GM19035 (cell line): Measurements from ENCODE around the gene PTX4.
"Not testable (repeated sequence)": the region's sequence is repeated elsewhere in the genome, so short reads cannot be mapped to it uniquely, and the experiment has no call there.

Experiments used
- ATAC-seq: cut with Tn5 transposase; IDR thresholded peaks from one replicate; pipeline ENCODE4 v1.9.1; 2021; ENCODE audit not compliant: unreplicated experiment

PTX4 gene

DNA sequence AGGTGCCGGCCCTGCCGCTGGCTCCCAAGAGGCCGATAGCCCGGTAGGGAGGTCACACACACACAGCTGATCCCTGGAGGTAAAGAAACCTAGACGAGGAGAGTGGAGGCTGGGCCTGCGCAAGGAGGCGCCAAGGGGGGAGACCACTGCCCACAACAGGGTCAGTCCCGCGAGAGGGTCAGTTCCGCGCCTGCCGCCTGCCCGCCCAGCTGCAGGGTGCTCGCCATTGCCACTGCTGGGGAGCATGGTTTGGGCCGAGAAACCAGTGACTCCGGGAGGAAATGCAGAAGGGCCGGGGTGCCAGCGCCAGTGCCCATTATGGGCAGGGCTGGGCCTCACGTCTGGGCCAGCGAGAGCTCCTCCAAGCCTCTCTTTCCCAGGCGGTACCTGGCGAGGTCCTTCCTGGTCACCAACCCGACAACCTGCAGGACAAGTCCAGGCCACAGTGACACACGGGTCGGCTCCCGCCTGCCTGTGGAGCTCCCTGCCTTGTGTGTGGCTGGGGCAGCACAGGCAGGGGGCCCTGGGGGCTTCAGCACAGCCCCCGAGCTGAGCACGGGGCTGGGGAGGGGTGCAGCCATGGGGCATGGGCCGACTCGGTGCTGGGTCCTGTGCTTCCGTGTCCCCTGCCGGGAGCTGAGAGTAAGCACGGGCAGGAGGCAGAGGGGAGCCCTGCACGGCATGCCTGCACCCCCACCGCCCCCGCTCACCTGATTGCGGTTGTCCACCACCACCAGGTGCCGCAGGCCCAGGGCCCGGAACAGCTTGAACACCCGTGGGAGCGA, 42.3 kb downstream of the PTX4 start:
- no peak for ATAC-seq

DNA sequence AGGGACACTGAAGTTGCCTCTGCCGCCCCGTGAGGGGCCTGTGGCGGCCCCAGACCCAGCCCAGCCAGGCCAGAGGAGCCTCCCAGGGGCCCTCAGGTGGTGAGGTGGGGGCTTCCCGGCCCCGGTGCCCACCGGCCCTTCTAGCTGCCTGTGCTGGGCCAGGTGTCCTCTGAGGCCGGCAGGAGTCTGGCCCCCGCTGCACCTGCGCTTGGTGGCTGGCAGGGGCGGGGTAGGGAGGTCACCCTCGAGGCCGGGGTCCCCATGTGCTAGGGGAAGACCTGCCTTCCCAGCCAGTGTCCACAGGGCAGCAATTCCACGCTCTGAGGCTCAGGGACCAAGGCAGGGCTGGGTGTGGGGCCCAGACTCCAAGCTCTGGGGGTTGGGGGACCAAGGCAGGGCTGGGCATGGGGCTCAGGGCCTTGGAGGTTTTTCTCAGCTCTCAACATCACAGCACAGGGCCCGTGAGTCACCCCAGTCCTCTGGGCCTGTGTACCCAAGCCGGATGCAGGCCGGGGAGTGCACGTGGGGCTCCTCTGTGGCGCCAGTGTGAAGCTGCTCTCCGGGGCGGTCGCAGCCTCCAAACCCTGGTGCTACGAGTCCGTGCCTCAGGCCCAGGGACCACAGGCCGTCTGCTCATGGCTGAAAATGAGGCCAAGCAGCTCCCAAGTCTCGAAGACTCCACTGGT, 43.1 kb downstream of the PTX4 start:
- ATAC-seq, result no peak

DNA sequence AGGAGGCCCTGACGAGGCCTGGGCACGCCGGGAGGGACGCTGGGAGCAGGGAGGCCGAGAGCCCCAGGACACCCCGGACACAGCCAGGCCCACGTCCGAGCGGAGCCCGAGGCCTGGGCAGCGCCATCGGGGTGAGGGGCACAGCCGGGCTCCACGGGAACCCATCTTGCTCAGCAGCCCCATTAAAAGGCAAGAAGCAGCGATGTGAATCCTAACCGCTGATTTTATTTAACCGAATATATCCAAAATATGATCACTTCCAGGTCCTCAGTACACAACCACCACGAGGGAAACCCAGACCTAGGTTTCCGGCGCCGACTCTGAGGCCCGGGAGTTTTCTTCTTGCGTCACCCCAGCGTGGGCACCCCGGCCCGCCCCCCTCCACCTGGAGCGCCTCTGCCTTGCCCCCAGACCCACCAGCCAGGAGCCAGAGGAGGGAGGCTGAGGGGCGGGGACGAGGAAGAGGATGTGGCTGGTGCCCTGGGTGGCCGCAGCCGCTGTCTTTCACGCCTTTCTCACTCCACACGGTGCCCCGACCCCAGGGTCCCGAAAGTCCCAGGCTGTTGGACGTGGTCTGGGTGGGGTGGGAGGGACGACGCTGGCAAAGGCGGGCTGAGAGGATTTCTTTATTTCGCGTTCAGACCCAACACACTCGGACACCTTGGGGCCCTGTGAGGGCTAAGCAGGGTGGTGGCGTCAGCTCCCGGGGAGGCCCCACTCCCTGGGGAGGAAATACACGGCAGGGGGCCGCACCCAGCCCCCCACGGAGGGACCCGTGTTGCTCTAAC, 43.8 kb downstream of the PTX4 start:
- ATAC-seq, result no peak

DNA sequence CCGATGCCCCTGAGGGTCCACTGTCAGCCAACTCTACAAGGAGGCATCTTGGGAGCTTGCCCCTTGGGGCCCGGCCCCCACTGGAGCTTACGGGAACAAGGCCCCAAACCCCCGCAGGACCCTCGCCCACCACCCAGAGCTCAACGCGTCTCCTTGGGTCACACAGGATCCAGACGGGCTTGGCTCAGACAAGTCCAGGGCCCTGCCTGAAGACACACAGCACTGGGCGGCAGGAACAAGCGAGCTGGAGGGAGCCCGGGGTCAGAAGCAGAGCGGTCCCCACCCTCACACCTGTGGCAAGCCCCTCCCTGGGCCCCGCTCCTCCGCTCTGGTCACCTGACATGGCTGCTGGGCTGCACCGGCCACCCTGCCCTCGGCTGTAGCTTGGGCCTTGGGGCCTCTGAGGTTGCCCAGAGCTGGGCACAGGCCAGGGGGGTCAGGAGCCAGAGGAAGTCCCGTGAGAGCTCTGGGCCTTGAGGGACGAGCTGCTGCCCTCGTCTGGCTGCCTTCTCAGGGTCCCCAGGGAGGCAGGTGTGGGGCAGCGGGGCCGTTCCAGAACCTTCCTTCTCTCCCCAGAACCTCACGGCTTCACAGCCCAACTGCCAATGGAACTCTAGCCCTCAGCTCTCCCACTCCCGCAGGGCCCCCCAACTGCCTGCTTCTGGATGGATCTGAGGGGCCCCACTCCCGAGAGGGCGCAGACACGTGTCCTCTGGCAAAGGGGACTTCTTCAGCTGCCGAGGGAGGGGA, 44.6 kb downstream of the PTX4 start, which contains the start of gene CCDC154:
Gene CCDC154 (minus strand): TSS at position 577 of the 750 bp plus-strand sequence. CDS start 234 bp downstream, at position 343.
- no peak for ATAC-seq

DNA sequence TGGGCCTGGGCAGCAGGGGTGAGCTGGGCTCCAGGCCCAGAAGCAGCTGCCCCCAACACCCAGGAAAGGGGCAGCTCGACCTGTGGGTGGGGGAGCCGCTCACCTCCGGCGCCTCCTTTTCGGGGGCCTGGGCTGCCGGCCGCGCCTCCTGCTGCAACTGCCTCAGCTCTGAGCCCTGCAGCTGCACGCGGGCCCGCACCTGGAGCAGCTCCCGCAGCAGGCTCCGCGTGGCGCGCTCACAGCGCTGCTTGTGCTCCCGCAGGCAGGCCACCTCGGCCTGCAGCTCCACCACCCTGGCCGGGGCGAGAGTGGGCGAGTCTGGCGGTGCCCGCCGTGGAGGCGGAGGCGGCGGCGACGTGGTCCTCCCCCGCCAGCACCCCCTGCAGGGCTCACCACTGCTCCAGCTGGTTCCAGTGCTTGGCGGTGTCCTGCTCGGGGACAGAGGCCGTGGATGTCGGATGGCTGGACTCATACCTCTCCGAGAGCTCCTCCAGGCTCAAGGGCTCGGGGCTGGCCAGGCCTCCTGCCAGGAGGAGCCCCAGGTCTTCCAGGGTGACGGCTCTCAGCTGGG, 45.3 kb downstream of the PTX4 start:
- ATAC-seq, result no peak

DNA sequence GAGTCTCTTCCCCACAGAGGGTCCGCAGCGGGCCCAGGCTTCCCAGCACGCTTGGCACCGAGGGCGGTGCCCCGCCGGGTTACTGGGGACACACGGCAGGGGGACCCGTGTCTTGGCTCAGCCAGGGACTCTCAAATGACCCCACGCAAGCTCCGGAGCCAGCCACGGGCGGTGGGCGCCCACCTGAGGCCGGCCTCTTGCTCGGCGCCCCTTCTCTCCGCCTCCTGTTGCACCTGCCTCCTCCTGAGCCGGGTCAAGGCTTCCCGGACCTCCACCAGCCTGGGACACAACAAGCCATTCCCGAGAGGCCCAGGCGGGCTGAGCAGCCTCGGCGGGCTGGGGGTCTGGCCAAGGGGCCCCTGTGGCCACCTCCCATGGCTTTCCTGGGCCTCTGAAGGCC, 46.0 kb downstream of the PTX4 start:
- no peak for ATAC-seq

DNA sequence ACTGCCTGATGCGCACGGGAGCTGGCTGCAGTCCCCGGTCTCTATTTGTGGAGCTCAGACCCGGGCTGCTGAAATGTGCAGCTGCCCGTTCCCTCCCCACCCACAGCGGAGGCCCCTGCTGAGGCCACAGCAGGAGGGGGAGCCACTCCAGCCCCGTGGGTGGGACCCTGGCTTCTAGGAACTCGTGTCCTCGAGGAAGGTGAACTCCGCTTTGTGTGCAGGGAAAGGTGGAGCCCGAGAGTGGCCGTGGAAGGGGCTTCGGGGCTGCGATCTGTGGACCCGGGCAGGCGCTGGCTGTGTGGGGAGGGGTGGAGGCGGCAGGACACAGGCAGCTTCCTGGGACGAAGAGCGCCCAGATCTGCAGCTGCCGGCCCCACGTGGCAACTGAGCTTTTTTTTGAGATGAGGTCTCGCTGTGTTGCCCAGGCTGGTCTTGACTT, 47.3 kb downstream of the PTX4 start:
- ATAC-seq, result no peak

DNA sequence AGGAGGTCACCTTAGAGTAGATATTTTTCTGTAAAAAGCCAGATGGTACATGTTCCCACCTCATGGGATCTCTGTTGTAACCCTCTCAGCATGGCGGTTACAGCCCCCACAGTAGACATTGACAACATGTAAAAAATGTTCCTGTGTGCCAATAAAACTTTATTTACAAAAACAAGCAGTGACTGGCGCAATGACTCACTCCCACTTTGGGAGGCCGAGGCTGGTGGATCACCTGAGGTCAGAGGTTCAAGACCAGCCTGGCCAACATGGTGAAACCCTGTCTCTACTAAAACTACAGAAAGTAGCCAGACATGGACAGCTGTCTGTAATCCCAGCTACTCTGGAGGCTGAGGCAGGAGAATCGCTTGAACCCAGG, 49.1 kb downstream of the PTX4 start:
- not testable (repeated sequence) for ATAC-seq

DNA sequence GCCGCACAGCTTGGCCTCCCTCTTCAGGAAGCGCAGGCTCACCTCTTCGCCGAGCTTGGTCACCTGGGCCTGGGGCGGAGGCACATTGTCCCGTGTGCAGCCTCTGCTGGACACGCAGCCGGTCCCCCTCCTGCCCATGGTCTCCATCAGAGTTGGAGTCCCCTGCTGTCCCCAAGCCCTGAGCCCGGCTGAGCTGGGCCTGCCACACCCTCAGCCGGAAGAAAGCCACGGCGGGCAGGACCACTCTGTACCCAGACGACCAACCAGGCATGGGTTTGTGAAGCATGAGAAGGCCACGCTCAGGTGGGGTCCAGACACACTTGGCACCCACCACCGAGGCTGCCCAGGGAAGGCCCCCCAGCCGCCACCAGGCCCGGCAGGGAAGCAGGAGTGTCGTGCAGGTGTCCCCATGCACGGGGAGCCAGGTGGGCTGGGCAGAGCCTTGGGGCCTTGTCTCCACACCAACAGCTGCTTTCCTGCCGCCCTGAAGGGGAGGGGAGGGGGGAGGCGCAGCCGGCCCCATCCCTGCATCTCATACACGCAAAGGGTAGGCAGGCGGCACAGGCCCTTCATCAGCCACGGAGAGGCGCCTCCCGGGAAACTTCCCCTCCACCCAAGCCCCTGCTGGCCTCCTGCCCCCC, 49.6 kb downstream of the PTX4 start:
- ATAC-seq, result no peak

DNA sequence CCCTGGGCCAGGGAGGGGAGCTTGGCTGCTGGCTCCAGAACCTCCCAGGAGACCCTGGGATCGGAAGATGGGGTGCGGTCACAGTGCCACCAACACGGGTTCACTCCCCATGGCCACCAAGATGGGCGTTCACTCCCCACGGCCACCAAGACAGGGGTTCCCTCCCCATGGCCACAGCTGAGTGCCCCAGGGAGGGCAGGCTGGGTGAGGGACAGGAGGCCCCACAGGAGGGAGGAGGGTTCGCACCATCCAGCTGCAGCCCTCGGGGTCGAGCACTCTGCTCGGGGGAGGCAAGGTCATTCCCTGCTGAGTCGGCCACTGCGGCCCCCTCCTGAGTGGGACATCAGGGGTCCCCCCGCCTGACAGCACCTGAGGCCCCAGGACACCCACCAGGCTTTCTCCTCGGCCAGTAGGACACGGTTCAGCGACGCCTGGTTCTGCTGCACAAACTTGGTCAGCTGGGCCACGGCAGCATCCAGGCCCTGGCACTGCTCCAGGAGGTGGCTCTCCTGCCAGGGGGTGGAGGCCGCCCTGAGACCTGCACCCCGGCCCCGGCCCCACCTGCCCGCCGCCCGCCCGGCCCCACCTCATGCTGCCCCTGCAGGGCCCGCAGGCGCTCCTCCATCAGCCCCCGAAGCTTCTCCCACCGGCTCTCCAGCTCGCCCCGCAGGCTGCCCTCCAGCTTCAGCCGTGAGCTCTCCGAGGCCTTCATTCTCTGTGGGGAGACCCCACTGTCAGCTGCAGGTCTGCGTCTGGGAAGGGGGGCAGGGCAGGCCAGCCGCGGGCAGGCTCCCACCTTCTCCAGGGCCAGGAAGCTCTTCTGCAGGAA, 50.3 kb downstream of the PTX4 start:
- ATAC-seq, result no peak

DNA sequence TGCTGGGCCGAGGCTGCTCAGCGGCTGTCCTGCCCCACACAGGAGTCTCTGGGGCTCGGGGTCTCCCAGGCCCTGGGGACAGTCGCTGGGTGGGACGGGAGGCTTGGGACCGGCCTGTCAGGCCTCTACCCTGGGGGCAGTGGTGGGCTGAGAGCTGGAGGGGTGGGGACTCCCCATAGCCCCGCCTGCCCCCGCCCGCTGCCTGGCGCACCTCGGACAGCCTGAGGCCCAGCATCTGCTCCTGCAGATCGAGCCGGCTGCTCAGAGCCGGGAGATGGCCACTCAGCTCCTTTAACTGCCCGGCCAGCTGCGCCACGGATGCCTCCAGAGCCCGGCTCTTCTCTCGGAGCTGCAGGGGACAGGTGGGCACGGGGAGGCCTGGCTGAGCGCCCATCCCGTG, 51.1 kb downstream of the PTX4 start:
- ATAC-seq, result no peak

DNA sequence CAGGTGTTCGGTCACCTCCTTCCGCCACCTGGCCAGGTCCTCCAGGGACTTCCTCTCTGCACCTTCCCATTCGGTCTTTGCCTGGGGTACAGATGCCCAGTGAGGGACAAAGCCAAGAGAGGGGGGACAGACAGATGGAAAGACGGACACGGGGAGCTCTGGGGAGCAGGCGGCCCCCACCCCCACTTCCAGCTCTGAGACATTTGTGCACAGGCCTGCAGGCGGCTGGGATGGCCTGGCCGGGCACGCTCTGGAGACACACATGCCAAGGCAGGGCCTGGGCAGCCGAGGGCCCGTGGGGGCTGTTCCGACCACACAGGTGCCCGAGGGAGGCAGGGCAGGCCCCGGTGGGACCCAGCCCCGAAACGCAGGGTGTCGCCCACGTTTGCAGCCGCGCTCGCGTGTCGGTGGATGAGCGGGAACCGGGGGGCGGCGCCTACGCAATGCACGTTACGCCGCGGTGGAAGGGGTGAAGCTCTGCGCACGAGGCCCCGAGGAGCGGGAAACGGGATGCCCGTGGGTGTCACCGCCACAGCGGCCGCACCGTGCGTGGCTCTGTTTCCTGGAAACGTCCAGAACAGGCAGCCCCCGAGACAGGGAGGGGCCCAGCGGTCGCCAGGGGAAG, 51.9 kb downstream of the PTX4 start:
- ATAC-seq, result no peak

DNA sequence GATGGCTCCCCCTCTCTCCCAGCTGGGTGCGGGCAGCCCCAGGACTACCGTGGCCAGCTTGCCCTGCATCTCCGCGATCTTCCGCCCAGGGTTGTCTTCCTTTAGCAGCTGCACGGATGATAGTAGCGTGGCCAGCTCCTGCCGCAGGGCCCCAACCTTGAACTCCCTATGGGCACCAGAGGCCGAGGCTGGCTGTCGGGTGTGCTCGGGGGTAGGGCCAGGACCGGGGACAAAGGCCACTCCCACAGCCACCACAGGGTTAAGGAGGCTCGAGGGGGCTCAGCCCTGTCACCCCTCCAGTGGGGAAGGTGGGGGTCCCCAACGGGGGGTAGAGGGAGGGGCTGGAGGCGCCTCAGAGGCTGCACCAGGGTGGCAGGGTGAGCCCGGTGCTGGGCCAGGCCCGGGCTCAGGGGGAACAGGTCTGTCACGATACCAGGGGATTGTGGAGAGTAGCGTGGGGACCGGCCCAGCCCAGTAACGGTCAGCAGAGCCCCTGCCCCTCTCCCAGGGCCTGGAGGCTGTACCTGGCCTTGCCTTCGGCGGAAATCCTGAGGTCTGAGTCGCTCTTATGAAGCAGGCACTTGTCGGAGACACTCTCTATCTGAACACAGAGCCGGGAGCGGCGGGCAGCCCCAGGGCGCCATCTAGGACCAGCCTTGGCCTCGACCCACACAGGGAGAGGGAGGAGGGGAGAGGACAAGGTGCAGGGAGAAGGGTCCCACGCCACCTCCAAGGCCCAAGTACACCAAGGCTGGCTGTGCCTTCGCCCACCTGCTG, 52.6 kb downstream of the PTX4 start:
- ATAC-seq, result no peak
